Naive thymus-derived CD4-positive, alpha-beta T cell (primary cell): ENCODE measurements around the gene COL4A1. TPM values are rescaled to one million over a fixed set of nuclear protein-coding genes. Genes with fewer than 3 reads are reported as not detected.

Experiments
- ATAC-seq: fragments of 150-1000 bp; cut with Tn5 transposase; 2 replicates; pipeline ENCODE4 v1.10.0; 2021; ENCODE audit warnings: mild to moderate bottlenecking, moderate library complexity
- CTCF ChIA-PET: fragments of 350-600 bp; sonication (Branson Sonifier 250); formaldehyde crosslinking; loops from one replicate; lab custom pipeline; 2021; ENCODE audit warnings: antibody characterized with exemption; lab: Charles Lee
- POLR2A ChIA-PET: fragments of 350-600 bp; sonication (Branson Sonifier 250); formaldehyde crosslinking; loops from one replicate; lab custom pipeline; 2021; ENCODE audit warnings: antibody characterized with exemption, inconsistent platforms; lab: Charles Lee
- DNase-seq, 9 donors: peaks; one replicate each; pipeline versions ENCODE4 v3.0.0 to v3.0.0-alpha.2; 2020 to 2022; ENCODE audit warnings: mixed read lengths in 1 of 9
- H3K27ac ChIP-seq: one replicate; pipeline ENCODE4 v1.7.0; 2013; ENCODE audit warnings: mild to moderate bottlenecking, low read depth, low read length, moderate library complexity
- H3K27me3 ChIP-seq, 2 donors: one replicate each; pipeline ENCODE4 v1.7.0; 2013; ENCODE audit warnings: low read length in 2 of 2, mild to moderate bottlenecking in 2 of 2, moderate library complexity in 2 of 2; ENCODE audit not compliant: control insufficient read depth in 2 of 2, insufficient read depth in 2 of 2
- H3K36me3 ChIP-seq, 3 experiments: 1 replicate in 2 of 3; 2 replicates in 1 of 3; pipeline ENCODE4 v1.7.0; 2013; ENCODE audit warnings: low read length in 3 of 3, mild to moderate bottlenecking in 3 of 3, moderate library complexity in 1 of 3; ENCODE audit not compliant: insufficient read depth in 3 of 3, control insufficient read depth in 2 of 3
- H3K4me1 ChIP-seq, 2 donors: one replicate each; pipeline ENCODE4 v1.7.0; 2013; ENCODE audit warnings: low read length in 2 of 2, mild to moderate bottlenecking in 2 of 2, moderate library complexity in 1 of 2; ENCODE audit not compliant: control insufficient read depth in 2 of 2, insufficient read depth in 2 of 2
- H3K4me3 ChIP-seq: 2 replicates; pipeline ENCODE4 v1.7.0; 2013; ENCODE audit warnings: mild to moderate bottlenecking, low read length
- H3K9me3 ChIP-seq, 3 experiments: 1 replicate in 2 of 3; 2 replicates in 1 of 3; pipeline ENCODE4 v1.7.0; 2013; ENCODE audit warnings: low read length in 3 of 3; ENCODE audit not compliant: control insufficient read depth in 2 of 3
- H3K27ac Mint-ChIP-seq, 9 donors: one replicate each; pipeline ENCODE4 v1.8.0; 2020 to 2022; ENCODE audit warnings: mixed read lengths in 9 of 9, mild to moderate bottlenecking in 8 of 9, moderate library complexity in 5 of 9, inconsistent platforms in 2 of 9
- H3K27me3 Mint-ChIP-seq, 5 donors: one replicate each; pipeline ENCODE4 v1.8.0; 2021 to 2022; ENCODE audit warnings: mixed read lengths in 5 of 5, mild to moderate bottlenecking in 1 of 5
- H3K36me3 Mint-ChIP-seq, 5 donors: one replicate each; pipeline ENCODE4 v1.8.0; 2020 to 2022; ENCODE audit warnings: mixed read lengths in 5 of 5, mild to moderate bottlenecking in 3 of 5, inconsistent platforms in 1 of 5
- H3K4me1 Mint-ChIP-seq, 7 donors: one replicate each; pipeline ENCODE4 v1.8.0; 2020 to 2022; ENCODE audit warnings: mixed read lengths in 7 of 7, mild to moderate bottlenecking in 3 of 7, inconsistent platforms in 1 of 7
- H3K4me3 Mint-ChIP-seq, 10 donors: one replicate each; pipeline ENCODE4 v1.8.0; 2020 to 2022; ENCODE audit warnings: mild to moderate bottlenecking in 10 of 10, mixed read lengths in 10 of 10, moderate library complexity in 6 of 10, inconsistent platforms in 2 of 10
- H3K9me3 Mint-ChIP-seq, 11 donors: one replicate each; pipeline ENCODE4 v1.8.0; 2020 to 2022; ENCODE audit warnings: mixed read lengths in 11 of 11, mild to moderate bottlenecking in 4 of 11, inconsistent platforms in 1 of 11, moderate library complexity in 1 of 11
- intact Hi-C, 2 donors: fragments of 100-400 bp; cut with micrococcal nuclease; formaldehyde crosslinking; loops; one replicate each; pipeline ENCODE4 v1.15.1; 2023
- polyA plus RNA-seq, 2 donors: library from polyadenylated mRNA; unstranded; fragments of 300-500 nt; fragmentation: Illumina TruSeq; gene quantifications; one replicate each; pipeline ENCODE4 v1.2.3, GENCODE V29; 2021
- total RNA-seq, 6 experiments: library from RNA in 5 of 6; stranded (reverse) in 5 of 6; gene quantifications; 1 replicate in 5 of 6; 2 replicates in 1 of 6; pipeline ENCODE4 v1.2.3 and lab custom pipeline; 2021 to 2026

COL4A1 gene
- total and polyA plus RNA-seq, 7 experiments from 2014 or later, result 0.24 TPM; not detected in 6

- peaks cover 0 to 2% (median 0%) of the 10 kb centered on the region in 5 donors for H3K36me3 Mint-ChIP-seq
- no peak overlapping the region for H3K27ac ChIP-seq
- H3K4me1 ChIP-seq, result peaks cover 0 to 17% of the 10 kb centered on the region in 2 donors
- H3K36me3 ChIP-seq, result no peaks in the 10 kb centered on the region
- intact Hi-C loops, result no loop called here
- no peak for DNase-seq
- peaks cover 5 to 37% (median 10%) of the 10 kb centered on the region in 5 donors for H3K27me3 Mint-ChIP-seq
- H3K4me3 ChIP-seq, result no peak overlapping the region
- CTCF ChIA-PET, result no interaction called here
- no peaks in the 10 kb centered on the region for H3K9me3 ChIP-seq
- no peaks in the 10 kb centered on the region for H3K27me3 ChIP-seq
- peaks cover 19 to 39% (median 33%) of the 10 kb centered on the region in 7 donors for H3K4me1 Mint-ChIP-seq
- no peak for ATAC-seq
- peak overlapping the region in 3 of 10 donors; percentile 16 to 86 (median 39) for H3K4me3 Mint-ChIP-seq
- POLR2A ChIA-PET, result no interaction called here
- peaks cover 0 to 2% (median 0%) of the 10 kb centered on the region in 11 donors for H3K9me3 Mint-ChIP-seq
- H3K27ac Mint-ChIP-seq, result peak overlapping the region in 3 of 9 donors; percentile 33 to 95 (median 94)
Observed at GRCh38 chr13:110338441-110339101, 31.6 kb upstream of the COL4A1 start.

GRCh38 chr13:110337247-110337646 is 30.3 kb upstream of the COL4A1 start:
- intact Hi-C loops, result no loop called here
- Histone ChIP-seq H3K9me3 (no peaks in the 10 kb centered on the region), H3K27ac (no peak overlapping the region), H3K4me3 (no peak overlapping the region), H3K4me1 (peaks cover 0 to 17% of the 10 kb centered on the region in 2 donors), H3K36me3 (no peaks in the 10 kb centered on the region), H3K27me3 (no peaks in the 10 kb centered on the region)
- Mint-ChIP-seq H3K4me1 (peaks cover 19 to 39% (median 33%) of the 10 kb centered on the region in 7 donors), H3K27me3 (peaks cover 5 to 31% (median 10%) of the 10 kb centered on the region in 5 donors), H3K36me3 (peaks cover 0 to 2% (median 0%) of the 10 kb centered on the region in 5 donors), H3K9me3 (peaks cover 0 to 2% (median 0%) of the 10 kb centered on the region in 11 donors), H3K27ac (no peak overlapping the region), H3K4me3 (no peak overlapping the region)
- ATAC-seq, result no peak
- DNase-seq, result no peak
- CTCF ChIA-PET, result no interaction called here
- POLR2A ChIA-PET, result no interaction called here

- H3K4me3 Mint-ChIP-seq, result no peak overlapping the region
- H3K27me3 Mint-ChIP-seq, result peaks cover 5 to 27% (median 10%) of the 10 kb centered on the region in 5 donors
- ATAC-seq (no peak), DNase-seq (no peak)
- no peaks in the 10 kb centered on the region for H3K27me3 ChIP-seq
- no peaks in the 10 kb centered on the region for H3K9me3 ChIP-seq
- no peak overlapping the region for H3K27ac Mint-ChIP-seq
- peaks cover 0 to 17% of the 10 kb centered on the region in 2 donors for H3K4me1 ChIP-seq
- intact Hi-C loops, result no loop called here
- H3K36me3 Mint-ChIP-seq, result peaks cover 0 to 2% (median 0%) of the 10 kb centered on the region in 5 donors
- ChIA-PET CTCF (no interaction called here), POLR2A (no interaction called here)
- H3K4me1 Mint-ChIP-seq, result peaks cover 17 to 37% (median 31%) of the 10 kb centered on the region in 7 donors
- H3K36me3 ChIP-seq, result no peaks in the 10 kb centered on the region
- no peak overlapping the region for H3K27ac ChIP-seq
- H3K4me3 ChIP-seq, result no peak overlapping the region
- peaks cover 0 to 2% (median 0%) of the 10 kb centered on the region in 11 donors for H3K9me3 Mint-ChIP-seq
Observed at GRCh38 chr13:110336681-110337080, 29.7 kb upstream of the COL4A1 start.

GRCh38 chr13:110336108-110336507 is 29.2 kb upstream of the COL4A1 start:
- Histone ChIP-seq H3K27ac (no peak overlapping the region), H3K4me1 (peaks cover 0 to 17% of the 10 kb centered on the region in 2 donors), H3K9me3 (no peaks in the 10 kb centered on the region), H3K4me3 (no peak overlapping the region), H3K27me3 (no peaks in the 10 kb centered on the region), H3K36me3 (no peaks in the 10 kb centered on the region)
- DNase-seq (no peak), ATAC-seq (no peak)
- Mint-ChIP-seq H3K36me3 (peaks cover 0 to 2% (median 0%) of the 10 kb centered on the region in 5 donors), H3K4me3 (no peak overlapping the region), H3K27me3 (peaks cover 5 to 21% (median 10%) of the 10 kb centered on the region in 5 donors), H3K9me3 (peaks cover 0 to 2% (median 0%) of the 10 kb centered on the region in 11 donors), H3K4me1 (peaks cover 11 to 31% (median 25%) of the 10 kb centered on the region in 7 donors), H3K27ac (no peak overlapping the region)
- POLR2A ChIA-PET, result no interaction called here
- intact Hi-C loops, result no loop called here
- CTCF ChIA-PET, result no interaction called here

- no peak overlapping the region for H3K4me3 Mint-ChIP-seq
- DNase-seq, result no peak
Observed at GRCh38 chr13:110334841-110335490, 28.0 kb upstream of the COL4A1 start.

GRCh38 chr13:110334256-110334655 is 27.3 kb upstream of the COL4A1 start:
- CTCF ChIA-PET, result no interaction called here
- POLR2A ChIA-PET, result no interaction called here
- no peaks in the 10 kb centered on the region for H3K36me3 Mint-ChIP-seq
- no peaks in the 10 kb centered on the region for H3K36me3 ChIP-seq
- no peak for DNase-seq
- no peaks in the 10 kb centered on the region for H3K27me3 ChIP-seq
- no peaks in the 10 kb centered on the region for H3K9me3 ChIP-seq
- no peak overlapping the region for H3K27ac Mint-ChIP-seq
- H3K9me3 Mint-ChIP-seq, result peaks cover 0 to 2% (median 0%) of the 10 kb centered on the region in 11 donors
- H3K4me3 Mint-ChIP-seq, result no peak overlapping the region
- peaks cover 0 to under 1% of the 10 kb centered on the region in 2 donors for H3K4me1 ChIP-seq
- ATAC-seq, result no peak
- no peak overlapping the region for H3K27ac ChIP-seq
- H3K4me1 Mint-ChIP-seq, result peaks cover 0 to 13% (median 7%) of the 10 kb centered on the region in 7 donors
- H3K4me3 ChIP-seq, result no peak overlapping the region
- intact Hi-C loops, result no loop called here
- H3K27me3 Mint-ChIP-seq, result peaks cover 0 to 17% (median 11%) of the 10 kb centered on the region in 5 donors

More at GRCh38 chr13:110334841-110335490, 28.0 kb upstream of the COL4A1 start:
- no peak overlapping the region for H3K27ac Mint-ChIP-seq
- POLR2A ChIA-PET, result no interaction called here
- Histone ChIP-seq H3K36me3 (no peaks in the 10 kb centered on the region), H3K27ac (no peak overlapping the region), H3K27me3 (no peaks in the 10 kb centered on the region), H3K4me1 (peaks cover 0 to 8% of the 10 kb centered on the region in 2 donors), H3K4me3 (no peak overlapping the region), H3K9me3 (no peaks in the 10 kb centered on the region)
- intact Hi-C loops, result no loop called here
- peaks cover 0 to 20% (median 11%) of the 10 kb centered on the region in 5 donors for H3K27me3 Mint-ChIP-seq
- H3K4me1 Mint-ChIP-seq, result peaks cover 0 to 20% (median 14%) of the 10 kb centered on the region in 7 donors
- peaks cover 0 to 2% (median 0%) of the 10 kb centered on the region in 11 donors for H3K9me3 Mint-ChIP-seq
- CTCF ChIA-PET, result no interaction called here
- H3K36me3 Mint-ChIP-seq, result no peaks in the 10 kb centered on the region
- ATAC-seq, result no peak
